ENCODE measurements around the gene LPXN. TPM values are rescaled to one million over a fixed set of nuclear protein-coding genes. Genes with fewer than 3 reads are reported as not detected.
A peak's percentile ranks its signal among the peaks of the same experiment; 100 is the strongest.

The LPXN gene
- total and polyA plus RNA-seq, 2 experiments from 2014 or later: 134 to 164 TPM

GRCh38 chr11:58560842-58561241, 14.8 kb downstream of the LPXN start:
- WGBS, 2 experiments (ENCODE audit: low coverage in 1 of 2, low lambda C conversion rate in 2 of 2, missing lambda C conversion rate in 2 of 2): 63% methylated on average over 2 of the region's 2 CpGs
- in situ Hi-C loops (cut with MboI): no loop called here

DNA sequence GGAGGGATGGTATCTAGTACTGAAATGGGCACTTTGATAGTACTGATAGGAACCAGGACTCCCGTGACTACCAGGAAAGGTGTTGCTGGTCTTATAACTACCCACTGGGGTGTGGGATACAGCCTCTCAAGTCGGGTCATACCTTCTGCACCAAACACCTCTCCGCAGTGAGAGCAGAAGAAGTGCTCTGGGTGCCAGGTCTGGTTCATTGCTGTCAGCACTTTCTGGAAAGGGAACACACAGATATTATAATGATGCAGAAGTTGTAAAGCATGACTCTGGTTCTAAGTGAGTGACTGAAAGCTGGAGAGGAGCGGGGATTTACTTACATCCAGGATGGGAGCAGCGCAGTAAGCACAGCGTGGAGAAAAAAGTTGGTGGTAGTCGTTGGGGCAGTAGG, 26.0 kb downstream of the LPXN start:
- DNase-seq: no peak
- H3K9me2 ChIP-seq (ENCODE audit: insufficient read depth): no peaks in the 10 kb centered on the region
- no peaks in the 10 kb centered on the region for H3K4me1 ChIP-seq (ENCODE audit: insufficient read depth)
- no peak overlapping the region for H3K4me3 ChIP-seq
- TF ChIP-seq EZH2 (IDR thresholded peaks at IDR 0.05; ENCODE audit: insufficient read depth, poor library complexity, severe bottlenecking) (no peak), EZH2phosphoT487 (IDR thresholded peaks at IDR 0.05; ENCODE audit: insufficient read depth, low read depth) (no peak)
- H3K27me3 ChIP-seq (replicated peaks; ENCODE audit: insufficient read depth): no peaks in the 10 kb centered on the region
- H3K4me2 ChIP-seq (ENCODE audit: unreplicated experiment): no peak overlapping the region
- no peak overlapping the region for H3K9ac ChIP-seq
- no peaks in the 10 kb centered on the region for H4K20me1 ChIP-seq (ENCODE audit: insufficient read depth)
- H2AFZ ChIP-seq: no peak overlapping the region
- H3K79me2 ChIP-seq (ENCODE audit: insufficient read depth): peaks cover 23% of the 10 kb centered on the region
- peaks cover 29% of the 10 kb centered on the region; the same call in 1 of the 2 replicates for H3F3A ChIP-seq (ENCODE audit: insufficient read depth)
- H3K36me3 ChIP-seq (ENCODE audit: low read depth): peaks cover 97% of the 10 kb centered on the region
- no peaks in the 10 kb centered on the region for H3K9me3 ChIP-seq (ENCODE audit: low read depth)
- H3K27ac ChIP-seq: no peak overlapping the region
- 97 to 99% methylated on average over 7 of the region's 7 CpGs for WGBS, 2 experiments (ENCODE audit: low coverage in 1 of 2, low lambda C conversion rate in 2 of 2, missing lambda C conversion rate in 2 of 2)
- in situ Hi-C loops (cut with MboI): no loop called here

More at GRCh38 chr11:58560842-58561241, 14.8 kb downstream of the LPXN start:
- Histone ChIP-seq H2AFZ (peak overlapping the region; percentile 26), H3K36me3 (ENCODE audit: low read depth) (peaks cover 46% of the 10 kb centered on the region), H3K9me3 (ENCODE audit: low read depth) (no peaks in the 10 kb centered on the region), H3K79me2 (ENCODE audit: insufficient read depth) (peaks cover 91% of the 10 kb centered on the region), H3K4me3 (peak overlapping the region; percentile 26; the same call in 1 of the 2 replicates), H3K4me1 (ENCODE audit: insufficient read depth) (peaks cover 48% of the 10 kb centered on the region), H4K20me1 (ENCODE audit: insufficient read depth) (no peaks in the 10 kb centered on the region), H3K9me2 (ENCODE audit: insufficient read depth) (no peaks in the 10 kb centered on the region), H3K4me2 (ENCODE audit: unreplicated experiment) (peak overlapping the region; percentile 41), H3F3A (ENCODE audit: insufficient read depth) (peaks cover 34% of the 10 kb centered on the region), H3K27me3 (replicated peaks; ENCODE audit: insufficient read depth) (no peaks in the 10 kb centered on the region), H3K27ac (peak overlapping the region; percentile 62), H3K9ac (peak overlapping the region; percentile 50)
- no peak for DNase-seq
- TF ChIP-seq EZH2 (IDR thresholded peaks at IDR 0.05; ENCODE audit: insufficient read depth, poor library complexity, severe bottlenecking): no peak
- no peak for TF ChIP-seq EZH2phosphoT487 (IDR thresholded peaks at IDR 0.05; ENCODE audit: insufficient read depth, low read depth)

GRCh38 chr11:58546841-58547240, 28.8 kb downstream of the LPXN start:
- H3K79me2 ChIP-seq (ENCODE audit: insufficient read depth): peaks cover 23% of the 10 kb centered on the region; the same call in 1 of the 2 replicates
- peaks cover 30% of the 10 kb centered on the region; the same call in 1 of the 2 replicates for H3F3A ChIP-seq (ENCODE audit: insufficient read depth)
- WGBS, 2 experiments (ENCODE audit: low coverage in 1 of 2, low lambda C conversion rate in 2 of 2, missing lambda C conversion rate in 2 of 2): 57 to 68% methylated on average over 1 of the region's 1 CpG
- no peak overlapping the region for H2AFZ ChIP-seq
- H3K9me2 ChIP-seq (ENCODE audit: insufficient read depth): no peaks in the 10 kb centered on the region
- no peak overlapping the region for H3K9ac ChIP-seq
- H3K36me3 ChIP-seq (ENCODE audit: low read depth): peaks cover 95% of the 10 kb centered on the region
- in situ Hi-C loops (cut with MboI): no loop called here
- no peaks in the 10 kb centered on the region for H4K20me1 ChIP-seq (ENCODE audit: insufficient read depth)
- H3K27me3 ChIP-seq (replicated peaks; ENCODE audit: insufficient read depth): no peaks in the 10 kb centered on the region
- H3K9me3 ChIP-seq (ENCODE audit: low read depth): no peaks in the 10 kb centered on the region
- no peak for TF ChIP-seq EZH2 (IDR thresholded peaks at IDR 0.05; ENCODE audit: insufficient read depth, poor library complexity, severe bottlenecking)
- no peak for TF ChIP-seq EZH2phosphoT487 (IDR thresholded peaks at IDR 0.05; ENCODE audit: insufficient read depth, low read depth)
- no peak overlapping the region for H3K27ac ChIP-seq
- DNase-seq: no peak
- no peak overlapping the region for H3K4me2 ChIP-seq (ENCODE audit: unreplicated experiment)
- no peak overlapping the region for H3K4me3 ChIP-seq
- no peaks in the 10 kb centered on the region for H3K4me1 ChIP-seq (ENCODE audit: insufficient read depth)

DNA sequence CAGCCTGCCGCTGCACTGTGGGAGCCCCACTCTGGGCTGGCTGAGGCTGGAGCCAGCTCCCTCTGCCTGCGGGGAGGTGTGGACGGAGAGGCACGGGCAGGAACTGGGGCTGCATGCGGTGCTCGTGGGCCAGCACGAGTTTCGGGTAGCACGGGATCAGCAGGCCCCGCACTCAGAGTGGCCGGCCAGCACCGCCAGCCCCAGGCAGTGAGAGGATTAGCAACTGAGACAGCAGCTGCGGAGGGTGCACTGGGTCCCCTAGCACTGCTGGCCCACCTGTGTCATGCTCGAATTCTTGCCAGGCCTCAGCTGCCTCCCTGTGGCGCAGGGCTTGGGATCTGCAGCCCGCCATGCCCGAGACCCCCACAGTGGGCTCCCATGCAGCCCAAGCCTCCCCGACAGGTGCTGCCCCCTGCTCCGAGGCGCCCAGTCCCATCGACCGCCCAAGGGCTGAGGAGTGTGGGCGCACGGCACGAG, 43.8 kb downstream of the LPXN start:
- in situ Hi-C loops (cut with MboI): no loop called here
- Histone ChIP-seq H3K36me3 (ENCODE audit: low read depth) (peaks cover 54% of the 10 kb centered on the region), H3K4me2 (ENCODE audit: unreplicated experiment) (no peak overlapping the region), H3K9me2 (ENCODE audit: insufficient read depth) (no peaks in the 10 kb centered on the region), H3K27ac (no peak overlapping the region), H3K27me3 (replicated peaks; ENCODE audit: insufficient read depth) (no peaks in the 10 kb centered on the region), H4K20me1 (ENCODE audit: insufficient read depth) (0 out of 2 replicates have a peak, but pooled peaks cover 4% of the 10 kb centered on the region), H3K4me1 (ENCODE audit: insufficient read depth) (no peaks in the 10 kb centered on the region), H2AFZ (no peak overlapping the region), H3K9ac (no peak overlapping the region), H3K4me3 (no peak overlapping the region), H3K79me2 (ENCODE audit: insufficient read depth) (peaks cover 50% of the 10 kb centered on the region), H3F3A (ENCODE audit: insufficient read depth) (peaks cover 13% of the 10 kb centered on the region), H3K9me3 (ENCODE audit: low read depth) (no peaks in the 10 kb centered on the region)
- WGBS, 2 experiments (ENCODE audit: low coverage in 1 of 2, low lambda C conversion rate in 2 of 2, missing lambda C conversion rate in 2 of 2): 93 to 97% methylated on average over 21 to 25 of the region's 25 CpGs
- no peak for TF ChIP-seq EZH2 (IDR thresholded peaks at IDR 0.05; ENCODE audit: insufficient read depth, poor library complexity, severe bottlenecking)
- TF ChIP-seq EZH2phosphoT487 (IDR thresholded peaks at IDR 0.05; ENCODE audit: insufficient read depth, low read depth): no peak
- no peak for DNase-seq
